ENCODE data around the gene FAM24A.
"Not testable (repeated sequence)": the region's sequence is repeated elsewhere in the genome, so short reads cannot be mapped to it uniquely, and the experiment has no call there.

The FAM24A gene

GRCh38 chr10:122910310-122910709 is at the start of gene FAM24A:
Gene FAM24A, plus strand, starts transcription at chr10:122910610. Its CDS starts 1,025 bp downstream, at chr10:122911635.
- DNase-seq (ENCODE audit: low read depth in 2 of 2): no peak

- DNase-seq (ENCODE audit: low read depth in 2 of 2): no peak
These were observed 48.7 kb upstream of the FAM24A start for GRCh38 chr10:122861711-122862161.

GRCh38 chr10:122863216-122864193 is 46.9 kb upstream of the FAM24A start:
- DNase-seq (ENCODE audit: low read depth in 2 of 2): no peak

- no peak for DNase-seq (ENCODE audit: low read depth in 2 of 2)
These were observed 46.2 kb upstream of the FAM24A start for GRCh38 chr10:122864194-122864592.

DNA sequence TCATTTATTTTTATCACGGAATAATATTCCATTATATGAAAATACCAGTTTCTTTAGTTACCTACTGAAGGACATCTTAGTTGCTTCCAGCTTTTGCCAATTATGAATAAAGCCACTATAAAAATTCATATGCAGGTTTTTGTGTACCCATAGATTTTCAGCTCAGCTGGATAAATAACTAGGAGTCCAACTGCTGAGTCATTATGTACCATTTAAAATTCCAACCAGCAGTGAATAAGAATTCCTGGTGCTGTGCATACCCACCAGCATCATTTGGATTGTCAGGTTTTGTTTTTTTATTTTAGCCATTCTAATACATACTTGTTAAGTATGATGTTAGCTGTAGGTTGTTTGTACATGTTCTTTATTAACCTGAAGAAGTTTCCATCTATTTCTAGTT is 45.5 kb upstream of the FAM24A start:
- DNase-seq (ENCODE audit: low read depth in 2 of 2): no peak

DNA sequence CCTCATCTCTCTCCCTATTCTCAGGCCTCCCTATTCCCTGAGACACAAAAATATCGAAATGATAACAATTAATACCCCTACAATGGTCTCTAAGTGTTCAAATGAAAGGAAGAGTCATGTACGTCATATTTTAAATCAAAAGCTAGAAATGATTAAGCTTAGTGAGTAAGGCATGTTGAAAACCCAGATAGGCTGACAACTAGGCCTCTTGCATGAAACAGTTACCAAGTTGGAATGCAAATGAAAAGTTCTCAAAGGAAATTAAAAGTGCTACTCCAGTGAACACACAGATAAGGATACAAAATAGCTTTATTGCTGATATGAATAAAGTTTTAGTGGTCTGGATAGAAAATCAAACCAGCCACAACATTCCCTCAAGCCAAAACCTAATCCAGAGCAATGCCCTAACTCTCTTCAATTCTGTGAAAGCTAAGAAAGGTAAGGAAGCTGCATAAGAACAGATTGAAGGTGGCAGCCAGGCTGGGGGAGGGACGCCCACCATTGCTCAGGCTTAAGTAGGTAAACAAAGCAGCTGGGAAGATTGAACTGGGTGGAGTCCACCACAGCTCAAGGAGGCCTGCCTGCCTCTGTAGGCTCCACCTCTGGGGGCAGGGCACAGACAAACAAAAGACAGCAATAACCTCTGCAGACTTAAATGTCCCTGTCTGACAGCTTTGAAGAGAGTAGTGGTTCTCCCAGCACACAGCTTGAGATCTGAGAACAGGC is 43.5 kb upstream of the FAM24A start:
- not testable (repeated sequence) for DNase-seq (ENCODE audit: low read depth in 2 of 2)

GRCh38 chr10:122868768-122869167 is 41.6 kb upstream of the FAM24A start:
- DNase-seq (ENCODE audit: low read depth in 2 of 2): not testable (repeated sequence)

- not testable (repeated sequence) for DNase-seq (ENCODE audit: low read depth in 2 of 2)
These were observed 38.5 kb upstream of the FAM24A start for GRCh38 chr10:122871947-122872346.

DNA sequence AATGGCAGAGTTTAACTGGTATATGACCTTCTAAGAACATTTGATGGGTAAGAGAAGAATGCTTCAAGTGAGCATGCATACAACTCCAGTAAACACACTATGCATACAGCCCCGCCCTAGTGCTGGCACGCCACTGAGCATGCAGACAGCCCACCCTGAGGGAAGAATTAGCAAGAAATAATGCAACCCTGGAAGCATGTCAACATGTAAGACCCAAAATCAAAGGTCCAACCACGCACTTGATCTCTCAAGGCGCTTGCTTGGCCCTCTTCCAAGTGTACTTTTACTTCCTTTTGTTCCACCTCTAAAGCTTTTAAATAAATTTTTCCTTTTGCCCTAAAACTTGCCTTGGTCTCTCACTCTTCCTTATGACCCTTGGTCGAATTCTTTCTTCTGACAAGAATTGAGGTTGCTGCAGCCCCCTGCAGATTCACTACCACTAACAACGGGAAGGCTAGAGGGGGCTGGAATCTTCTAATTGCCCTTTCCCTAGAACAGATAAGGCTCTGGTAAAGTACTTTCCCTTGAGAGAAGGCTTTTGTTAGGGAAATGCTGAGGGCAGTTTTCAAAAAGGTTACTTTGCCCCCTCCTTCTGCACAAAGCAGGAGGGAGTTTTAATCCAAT is 34.5 kb upstream of the FAM24A start:
- no peak for DNase-seq (ENCODE audit: low read depth in 2 of 2)

DNA sequence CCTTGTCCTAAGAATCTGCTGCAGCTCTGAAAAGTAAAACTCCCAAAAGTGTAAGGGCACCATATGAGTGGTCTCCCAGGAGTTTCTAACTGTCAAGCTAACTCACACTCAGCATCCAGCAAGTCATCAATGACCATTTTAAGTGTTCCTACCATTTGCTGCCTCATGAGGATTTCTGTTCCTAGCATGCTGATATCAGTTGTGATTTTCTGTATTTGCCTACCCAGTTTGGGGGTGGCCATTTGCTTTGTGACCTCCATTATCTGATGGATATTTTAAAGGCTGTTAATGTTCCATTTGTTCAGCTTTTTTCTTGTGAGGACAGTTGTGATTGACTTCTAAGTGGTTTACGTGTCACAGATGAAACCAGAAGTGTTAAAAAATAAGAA is 33.9 kb upstream of the FAM24A start:
- DNase-seq (ENCODE audit: low read depth in 2 of 2): no peak

DNA sequence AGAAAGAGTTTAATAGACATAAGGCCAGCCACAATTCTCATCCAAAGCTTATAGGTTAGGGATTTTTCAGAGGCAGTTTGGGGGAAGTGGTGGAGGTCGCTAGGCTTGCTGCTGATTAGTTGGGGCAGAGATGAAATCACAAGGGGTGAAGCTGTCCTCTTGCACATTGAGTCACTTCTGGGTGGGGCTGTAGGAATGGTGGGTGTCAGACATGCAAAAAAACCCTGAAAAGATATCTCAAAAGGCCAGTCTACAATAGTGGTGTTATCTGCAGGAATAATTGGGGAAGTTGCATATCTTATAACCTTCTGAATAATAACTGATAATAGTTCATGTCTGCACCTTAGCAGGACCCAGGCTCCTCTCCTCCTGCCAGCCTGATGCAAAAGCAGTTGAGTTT is 33.1 kb upstream of the FAM24A start:
- no peak for DNase-seq (ENCODE audit: low read depth in 2 of 2)

DNA sequence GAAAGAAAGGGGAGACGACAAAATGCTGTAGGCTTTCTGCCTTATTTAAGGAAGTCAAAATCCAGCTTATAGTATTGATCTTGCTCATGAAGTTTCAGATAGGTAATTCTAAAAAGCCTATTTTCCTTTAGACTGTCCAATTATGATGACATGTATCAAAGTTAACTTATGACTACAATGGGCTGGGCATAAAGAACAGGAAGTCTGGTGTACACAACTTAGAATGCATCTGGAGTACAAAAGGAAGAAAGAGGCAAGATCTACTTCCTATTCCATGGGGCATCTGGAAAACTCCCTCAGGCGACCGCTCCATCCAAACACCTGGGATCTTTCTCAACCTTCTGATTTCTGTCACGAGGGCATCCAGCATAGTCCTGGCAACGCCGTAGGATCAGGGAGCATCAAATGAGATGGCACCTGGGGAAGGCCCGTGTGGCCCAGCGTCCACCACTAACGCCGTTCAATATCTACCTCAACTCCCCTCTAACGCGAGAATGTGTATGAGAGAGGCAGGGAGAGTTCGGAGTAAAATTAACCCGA is 31.5 kb upstream of the FAM24A start:
- peak in 1 of 2 donors; percentile 0 for DNase-seq (ENCODE audit: low read depth in 2 of 2)

DNA sequence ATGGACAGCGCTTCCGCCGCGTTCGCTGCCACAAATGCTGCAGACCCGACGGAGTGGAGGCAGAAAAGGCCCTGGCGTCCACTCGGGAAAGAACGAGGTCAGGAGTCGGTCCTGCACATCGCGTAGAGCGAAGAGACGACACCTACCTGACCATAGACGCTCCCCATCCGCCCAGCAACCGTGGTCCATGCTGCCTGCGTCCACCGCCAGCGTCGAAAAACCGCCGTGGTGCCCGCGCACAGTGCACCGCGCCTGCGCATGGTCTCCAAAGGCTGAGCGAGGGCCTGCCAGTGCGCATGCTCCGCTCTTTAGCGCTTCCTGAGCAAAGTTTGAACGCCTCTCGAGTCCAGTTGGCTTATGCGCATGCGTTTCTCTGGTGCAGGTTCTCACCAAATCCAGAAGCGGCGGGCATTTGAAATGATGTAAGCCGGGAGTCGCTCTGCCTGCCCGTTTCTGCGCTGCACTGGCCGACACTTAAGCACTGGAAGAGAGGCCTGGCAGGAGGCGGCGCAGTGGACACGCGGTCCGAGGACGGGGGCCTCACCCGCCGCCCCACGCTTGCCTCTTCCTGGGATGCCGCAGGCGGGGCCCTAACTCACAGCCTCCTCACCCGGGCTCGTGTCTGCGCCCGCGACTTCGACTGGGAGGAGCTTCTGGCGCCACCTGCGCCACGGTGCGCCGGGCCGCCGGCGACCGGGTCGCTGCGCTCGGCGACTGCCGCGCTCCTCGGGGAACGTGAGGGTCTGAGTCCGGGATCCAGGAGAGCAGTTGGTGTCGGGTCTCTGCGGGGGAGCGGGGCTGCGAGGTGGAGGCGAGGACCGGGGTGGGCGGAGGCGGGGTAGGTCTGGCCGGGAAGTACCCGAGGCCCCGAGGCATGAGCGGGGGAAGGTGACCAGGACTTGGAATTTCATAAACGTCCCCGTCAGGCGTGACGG is 30.8 kb upstream of the FAM24A start, which contains the start of gene FAM24B:
TSS of gene FAM24B (minus strand) at position 243 of the 935 bp plus-strand sequence. CDS start 29,066 bp downstream, outside the sequence.
- DNase-seq (ENCODE audit: low read depth in 2 of 2): peak; percentile 86 to 87

DNA sequence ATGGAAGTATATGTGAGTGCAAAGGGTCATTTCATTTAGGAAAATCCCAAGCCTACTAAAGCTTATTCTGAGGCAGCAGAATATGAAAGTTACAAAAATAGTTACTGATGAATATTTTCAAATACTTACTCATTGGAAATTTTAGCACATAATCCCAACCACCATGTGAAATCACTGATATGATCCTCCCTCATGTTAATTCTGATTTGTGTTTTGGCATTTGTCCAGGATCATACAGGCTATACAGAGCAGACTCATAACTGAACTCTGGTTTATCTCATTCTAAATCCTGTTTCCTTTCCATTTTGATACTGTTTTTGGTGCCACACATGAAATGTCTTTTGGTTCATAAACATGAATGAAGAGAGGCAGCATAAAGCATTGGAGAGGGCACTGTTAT is 27.6 kb upstream of the FAM24A start:
- DNase-seq (ENCODE audit: low read depth in 2 of 2): no peak

DNA sequence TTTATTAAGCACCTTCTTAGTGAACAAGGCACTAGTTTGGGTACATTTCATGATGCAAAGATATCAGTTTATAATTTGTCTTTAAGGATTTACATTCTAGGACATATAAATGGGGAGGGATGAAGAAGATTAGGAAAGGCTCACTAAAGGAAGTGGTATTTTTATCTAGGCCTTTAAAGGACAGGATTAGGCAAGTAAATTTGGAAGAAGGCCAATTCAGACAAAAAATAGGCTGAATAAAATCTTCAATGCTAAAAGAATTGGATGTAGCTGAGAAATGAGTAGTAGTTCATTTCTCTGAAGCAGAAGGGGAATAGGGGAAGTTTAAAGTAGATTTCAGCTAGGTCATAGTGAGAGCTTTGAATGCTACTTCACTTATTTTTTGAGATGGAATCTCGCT is 26.2 kb upstream of the FAM24A start:
- DNase-seq (ENCODE audit: low read depth in 2 of 2): no peak

- DNase-seq (ENCODE audit: low read depth in 2 of 2): no peak
These were observed 16.0 kb upstream of the FAM24A start for GRCh38 chr10:122894261-122894944.

DNA sequence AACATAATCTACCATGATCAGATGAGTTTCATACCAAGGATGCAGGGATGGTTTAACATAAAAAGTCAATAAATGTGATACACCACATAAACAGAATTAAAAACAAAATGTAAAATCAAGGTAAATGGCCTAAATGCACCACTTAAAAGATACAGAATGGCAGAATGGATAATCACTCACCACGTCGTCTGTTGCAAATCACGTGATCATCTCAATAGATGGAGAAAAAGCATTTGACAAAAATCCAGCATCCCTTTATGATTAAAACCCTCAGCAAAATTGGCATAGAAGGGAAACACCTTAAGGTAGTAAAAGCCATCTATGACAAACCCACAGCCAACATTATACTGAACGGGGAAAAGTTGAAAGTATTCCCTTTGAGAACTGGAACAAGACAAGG is 6.5 kb upstream of the FAM24A start:
- DNase-seq (ENCODE audit: low read depth in 2 of 2): not testable (repeated sequence)

GRCh38 chr10:122911889-122912484 is 1.6 kb downstream of the FAM24A start:
- DNase-seq (ENCODE audit: low read depth in 2 of 2): peak; percentile 7 to 21

- no peak for DNase-seq (ENCODE audit: low read depth in 2 of 2)
These were observed 5.3 kb downstream of the FAM24A start for GRCh38 chr10:122915700-122916099.

GRCh38 chr10:122930140-122930539 is 19.7 kb downstream of the FAM24A start:
- no peak for DNase-seq (ENCODE audit: low read depth in 2 of 2)
